Erythroblast (primary cell): Measurements from ENCODE around the gene LRP1B.

ENCODE experiments used
- DNase-seq, 2 experiments: peaks; one replicate each; lab custom pipeline; 2025; lab: John Stamatoyannopoulos, UW
- GATA1 ChIP-seq: IDR thresholded peaks from 2 replicates; pipeline ENCODE4 v1.6.1; 2011; ENCODE audit warnings: low read depth, mild to moderate bottlenecking, control low read depth, low read length, moderate library complexity
- POLR2A ChIP-seq: IDR thresholded peaks from 2 replicates; pipeline ENCODE4 v1.6.1; 2011; ENCODE audit warnings: mild to moderate bottlenecking, low read length

LRP1B gene

GRCh38 chr2:141037361-141037760 is 1093.5 kb downstream of the LRP1B start:
- DNase-seq: no peak
- TF ChIP-seq POLR2A (no peak), GATA1 (no peak)

DNA sequence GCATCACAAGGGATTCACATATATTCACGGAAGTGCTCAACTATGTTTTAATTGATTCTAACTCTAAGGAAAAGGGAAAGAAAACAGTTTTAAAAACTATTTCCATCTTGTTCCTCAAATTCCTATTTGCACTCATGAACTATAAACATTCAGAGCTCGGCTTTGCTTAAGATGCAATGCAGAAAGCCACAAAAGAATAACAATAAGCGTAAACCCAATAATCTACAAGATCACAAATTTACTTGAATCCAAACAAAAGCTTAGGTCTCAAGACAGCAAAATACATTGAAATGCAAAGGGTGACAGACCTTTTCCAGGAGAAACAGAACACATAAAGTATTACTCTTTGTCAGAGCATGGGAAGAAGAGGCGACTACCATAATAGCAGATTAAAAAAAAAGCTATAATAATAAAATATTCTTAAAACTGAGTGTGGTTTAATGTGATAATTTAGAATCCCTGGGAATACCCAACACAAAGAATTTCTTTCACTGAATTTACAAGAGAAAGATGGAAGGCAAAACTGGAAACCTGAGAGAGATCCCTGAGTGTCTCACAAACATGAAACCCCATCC is 1094.9 kb downstream of the LRP1B start:
- no peak for TF ChIP-seq POLR2A
- no peak for DNase-seq

- no peak for TF ChIP-seq GATA1
- no peak for TF ChIP-seq POLR2A
Measured at GRCh38 chr2:141029428-141030078, 1101.3 kb downstream of the LRP1B start.

DNA sequence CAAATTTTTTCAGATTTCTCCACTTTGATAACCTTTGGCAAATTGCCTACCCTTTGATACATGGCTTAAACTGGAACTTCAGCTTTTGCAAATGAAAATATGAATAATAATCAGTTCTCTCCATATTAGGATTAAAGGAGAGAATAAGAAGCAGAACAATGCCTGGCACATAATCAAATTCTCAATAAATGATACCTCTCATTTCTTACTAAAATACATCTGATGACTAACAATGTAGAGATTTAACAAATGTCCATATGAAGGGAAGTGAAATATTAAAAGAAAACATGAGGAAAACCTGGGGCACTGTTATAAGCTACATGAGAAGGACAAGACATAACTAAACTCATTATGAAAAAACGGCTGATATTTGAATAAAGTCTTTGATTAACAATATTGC is 1103.6 kb downstream of the LRP1B start:
- TF ChIP-seq GATA1: no peak
- no peak for TF ChIP-seq POLR2A

More at GRCh38 chr2:141029428-141030078, 1101.3 kb downstream of the LRP1B start:
- no peak for DNase-seq

DNA sequence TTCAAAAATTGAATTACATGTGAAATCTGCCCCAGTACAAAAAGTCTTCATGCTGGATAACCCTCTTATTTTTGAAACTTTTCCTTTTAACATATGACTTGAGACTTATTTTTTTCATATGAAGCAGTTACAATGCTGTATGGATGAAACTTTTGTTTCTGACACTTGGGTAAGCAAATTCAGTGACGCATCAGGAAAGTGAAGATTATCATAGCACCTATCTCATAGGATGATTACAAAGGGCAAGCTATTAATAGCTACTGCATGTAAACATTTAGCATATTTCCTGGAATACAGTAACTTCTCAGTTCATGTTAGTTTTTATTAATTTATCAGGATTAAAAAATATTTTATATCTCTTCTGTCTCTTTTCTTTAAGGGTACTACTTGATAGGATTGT is 1109.2 kb downstream of the LRP1B start:
- TF ChIP-seq POLR2A (no peak), GATA1 (no peak)
- DNase-seq: no peak

More for the DNA sequence above, 1103.6 kb downstream of the LRP1B start:
- no peak for DNase-seq

DNA sequence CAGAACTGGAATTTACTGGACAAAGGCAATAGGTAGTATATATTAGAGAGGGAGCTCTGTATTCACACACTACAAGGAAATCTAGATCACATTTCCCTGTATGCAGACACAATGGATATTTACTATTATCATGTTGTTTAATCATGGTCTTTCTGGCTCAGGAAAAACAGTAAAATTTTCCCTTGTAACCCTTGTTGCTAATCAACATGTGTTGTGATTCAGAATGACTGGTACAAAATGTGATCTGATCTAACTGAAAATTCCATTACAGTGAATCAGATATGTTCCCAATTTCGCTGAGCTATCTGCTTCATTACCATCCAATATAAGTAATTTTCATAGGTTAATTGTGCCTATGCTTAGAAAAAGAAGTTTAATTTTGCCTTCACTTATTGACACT is 1109.7 kb downstream of the LRP1B start:
- TF ChIP-seq POLR2A (no peak), GATA1 (no peak)
- DNase-seq: no peak

GRCh38 chr2:141020346-141020745 is 1110.5 kb downstream of the LRP1B start:
- TF ChIP-seq POLR2A (no peak), GATA1 (no peak)
- DNase-seq: no peak

GRCh38 chr2:141015341-141016047 is 1115.3 kb downstream of the LRP1B start:
- TF ChIP-seq POLR2A (no peak), GATA1 (no peak)

GRCh38 chr2:141003967-141004657 is 1126.7 kb downstream of the LRP1B start:
- DNase-seq: no peak
- TF ChIP-seq GATA1 (no peak), POLR2A (no peak)

More at GRCh38 chr2:141015341-141016047, 1115.3 kb downstream of the LRP1B start:
- DNase-seq: no peak

GRCh38 chr2:141001750-141002149 is 1129.1 kb downstream of the LRP1B start:
- no peak for TF ChIP-seq GATA1
- no peak for TF ChIP-seq POLR2A
- no peak for DNase-seq

DNA sequence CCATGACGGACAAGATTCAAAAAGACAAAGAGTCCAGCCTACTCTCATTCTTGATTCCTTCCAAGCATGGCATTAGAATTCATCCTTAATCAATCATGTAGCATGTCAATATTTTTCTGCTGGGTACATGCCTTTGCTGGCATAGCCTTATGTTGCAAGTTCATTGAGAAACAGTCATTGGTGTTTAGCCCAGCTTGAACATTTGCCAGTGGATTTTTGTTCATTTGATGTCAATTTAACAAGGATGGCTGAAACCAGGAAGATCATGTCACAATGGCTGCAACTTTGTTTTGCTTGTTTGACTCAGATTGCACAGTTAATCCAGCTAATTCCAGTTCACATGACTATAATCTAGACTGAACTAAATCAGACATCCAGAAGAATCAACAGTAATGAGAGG is 1132.2 kb downstream of the LRP1B start:
- no peak for TF ChIP-seq POLR2A
- no peak for TF ChIP-seq GATA1
- no peak for DNase-seq

DNA sequence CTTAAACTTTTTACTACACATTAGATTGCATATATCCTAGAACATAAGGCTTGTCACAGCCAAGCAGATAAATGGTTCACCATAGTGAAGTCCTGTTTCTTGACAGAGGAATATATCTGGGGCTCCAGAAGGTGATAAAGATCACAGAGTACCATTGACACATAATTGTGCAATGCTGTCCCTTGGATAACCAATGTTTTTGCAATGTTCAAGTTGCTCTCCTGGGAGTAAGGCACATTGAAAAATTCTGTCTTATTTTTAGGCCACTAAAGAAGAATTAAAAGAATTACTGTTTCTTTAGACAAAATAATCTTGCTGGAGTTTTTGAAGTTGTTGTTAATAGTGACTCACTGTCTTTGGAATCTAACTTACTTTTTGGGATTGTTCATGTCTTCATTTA is 1132.8 kb downstream of the LRP1B start:
- no peak for DNase-seq
- TF ChIP-seq POLR2A: no peak
- TF ChIP-seq GATA1: no peak

GRCh38 chr2:140994856-140995255 is 1136.0 kb downstream of the LRP1B start:
- TF ChIP-seq POLR2A: no peak
- TF ChIP-seq GATA1: no peak
- DNase-seq: no peak

GRCh38 chr2:140990416-140990815 is 1140.4 kb downstream of the LRP1B start:
- DNase-seq: no peak
- TF ChIP-seq GATA1: no peak
- TF ChIP-seq POLR2A: no peak
